HCT116 (cell line): ENCODE data around the gene BNC2. TPM values are rescaled to one million over a fixed set of nuclear protein-coding genes. Genes with fewer than 3 reads are reported as not detected.

Experiments
- ATAC-seq: fragments of 200-7000 bp; cut with Tn5 transposase; 2 replicates; pipeline ENCODE4 v1.9.1; 2020; ENCODE audit warnings: mild to moderate bottlenecking, moderate library complexity
- BruUV-seq: library from RNA; stranded (reverse); fragments of 400-500 nt; replicated peaks from 2 replicates; lab custom pipeline; 2021; lab: Mats Ljungman, UMichigan
- CTCF ChIA-PET: fragments of 300-600 bp; sonication (Branson Sonifier 250); formaldehyde crosslinking; loops from one replicate; lab custom pipeline; 2021; ENCODE audit warnings: antibody characterized with exemption; lab: Charles Lee
- POLR2A ChIA-PET: fragments of 300-600, 350-600 bp; sonication (Branson Sonifier 250); formaldehyde crosslinking; loops from one replicate; lab custom pipeline; 2021; ENCODE audit warnings: antibody characterized with exemption; lab: Charles Lee
- RAD21 ChIA-PET, 2 experiments: fragments of 300-600 bp; sonication (Branson Sonifier 250); formaldehyde crosslinking; loops; one replicate each; lab custom pipeline; 2023; ENCODE audit warnings: low total read pairs in 2 of 2; ENCODE audit not compliant: uncharacterized antibody in 2 of 2, unreplicated experiment in 2 of 2, low non-redundant PET in 1 of 2; lab: Charles Lee
- DNase-seq: peaks from one replicate; pipeline ENCODE4 v3.0.0-alpha.2; 2010; ENCODE audit warnings: low read depth, low spot score
- H2AFZ ChIP-seq: fragments of 200-600 bp; shearing (Covaris generic), sonication (generic); 2 replicates; pipeline ENCODE4 v1.6.1; 2017; ENCODE audit warnings: low read depth, mixed run types, mixed read lengths, antibody characterized with exemption, low read length; ENCODE audit not compliant: poor library complexity, severe bottlenecking
- H3K27ac ChIP-seq: 2 replicates; pipeline ENCODE4 v1.5.1; 2012; ENCODE audit warnings: low read depth, low read length
- H3K27me3 ChIP-seq: fragments of 200-600 bp; sonication (generic); 2 replicates; pipeline ENCODE4 v1.6.1; 2016; ENCODE audit warnings: mixed run types, low read length, mixed read lengths; ENCODE audit not compliant: insufficient read depth
- H3K36me3 ChIP-seq, 2 experiments: fragments of 200-500 bp in 1 of 2; fragments of 200-600 bp in 1 of 2; sonication (Bioruptor generic) in 1 of 2; sonication (generic) in 1 of 2; 2 replicates each; pipeline versions ENCODE4 v1.5.1 to v1.6.1; 2014 to 2016; ENCODE audit warnings: low read length in 2 of 2, inconsistent platforms in 1 of 2, mixed read lengths in 1 of 2, mixed run types in 1 of 2; ENCODE audit not compliant: insufficient read depth in 2 of 2, control insufficient read depth in 1 of 2
- H3K4me1 ChIP-seq, 2 experiments: fragments of 200-600 bp in 1 of 2; sonication (generic) in 1 of 2; 2 replicates each; pipeline versions ENCODE4 v1.5.1 to v1.6.1; 2012 to 2017; ENCODE audit warnings: low read length in 2 of 2, inconsistent platforms in 1 of 2, mild to moderate bottlenecking in 1 of 2, mixed read lengths in 1 of 2, mixed run types in 1 of 2, moderate library complexity in 1 of 2; ENCODE audit not compliant: insufficient read depth in 2 of 2, control insufficient read depth in 1 of 2
- H3K4me2 ChIP-seq: fragments of 200-600 bp; sonication (generic); 2 replicates; pipeline ENCODE4 v1.6.1; 2017; ENCODE audit warnings: mixed run types, low read length, mixed read lengths
- H3K4me3 ChIP-seq, 2 experiments: fragments of 200-600 bp in 1 of 2; sonication (generic) in 1 of 2; replicated peaks in 1 of 2; 2 replicates each; pipeline ENCODE4 v1.5.1; 2011 to 2016; ENCODE audit warnings: low read length in 2 of 2, control low read depth in 1 of 2, low read depth in 1 of 2, mild to moderate bottlenecking in 1 of 2, mixed read lengths in 1 of 2, mixed run types in 1 of 2
- H3K79me2 ChIP-seq: fragments of 200-600 bp; sonication (generic); 2 replicates; pipeline ENCODE4 v1.6.1; 2017; ENCODE audit warnings: mild to moderate bottlenecking, mixed run types, low read length, moderate library complexity, mixed read lengths; ENCODE audit not compliant: insufficient read depth
- H3K9ac ChIP-seq: fragments of 200-600 bp; sonication (generic); 2 replicates; pipeline ENCODE4 v1.6.1; 2016; ENCODE audit warnings: low read length, mixed read lengths
- H3K9me2 ChIP-seq: fragments of 200-600 bp; sonication (generic), shearing (Covaris generic); 2 replicates; pipeline ENCODE4 v1.6.1; 2017; ENCODE audit warnings: mixed run types, mild to moderate bottlenecking, moderate library complexity; ENCODE audit not compliant: insufficient read depth
- H3K9me3 ChIP-seq, 2 experiments: fragments of 200-500 bp in 1 of 2; fragments of 200-600 bp in 1 of 2; sonication (Bioruptor generic) in 1 of 2; sonication (generic) in 1 of 2; 2 replicates each; pipeline ENCODE4 v1.6.1; 2014 to 2017; ENCODE audit warnings: low read length in 2 of 2, mixed read lengths in 2 of 2, inconsistent platforms in 1 of 2, low read depth in 1 of 2, mild to moderate bottlenecking in 1 of 2, mixed run types in 1 of 2, moderate library complexity in 1 of 2; ENCODE audit not compliant: control insufficient read depth in 1 of 2, insufficient read depth in 1 of 2
- H4K20me1 ChIP-seq: fragments of 200-600 bp; sonication (generic), shearing (Covaris generic); 2 replicates; pipeline ENCODE4 v1.6.1; 2017; ENCODE audit warnings: mixed run types, mild to moderate bottlenecking, moderate library complexity; ENCODE audit not compliant: insufficient read depth
- CBX3 ChIP-seq: IDR thresholded peaks from 2 replicates; pipeline ENCODE4 v1.6.1; 2012; ENCODE audit warnings: low read depth
- EZH2 ChIP-seq: fragments of 200-600 bp; sonication (generic); IDR thresholded peaks from 2 replicates; pipeline ENCODE4 v1.6.1; 2017; ENCODE audit warnings: antibody characterized with exemption, mixed run types
- FOSL1 ChIP-seq: IDR thresholded peaks from 2 replicates; pipeline ENCODE4 v1.6.1; 2012; ENCODE audit warnings: low read depth
- POLR2A ChIP-seq: IDR thresholded peaks from 2 replicates; pipeline ENCODE4 v1.7.0; 2011; ENCODE audit warnings: borderline replicate concordance; ENCODE audit not compliant: insufficient read depth, insufficient read length; ENCODE audit errors: extremely low read depth
- REST ChIP-seq: IDR thresholded peaks from 2 replicates; pipeline ENCODE4 v1.6.1; 2012; ENCODE audit warnings: low read depth
- YY1 ChIP-seq: IDR thresholded peaks from 2 replicates; pipeline ENCODE4 v1.6.1; 2011; ENCODE audit warnings: low read length, low read depth, moderate library complexity, mild to moderate bottlenecking; ENCODE audit not compliant: insufficient replicate concordance; ENCODE audit errors: extremely low read depth
- intact Hi-C: fragments of 100-400 bp; cut with micrococcal nuclease; formaldehyde crosslinking; loops from 2 replicates; pipeline ENCODE4 v1.10.0; 2022
- total RNA-seq: library from RNA; stranded (reverse); gene quantifications from one replicate; pipeline ENCODE4 v1.2.1, GENCODE V29; 2021; ENCODE audit not compliant: unreplicated experiment
- TF ChIP-seq, protein P1 (sequence below): IDR thresholded peaks from 2 replicates; pipeline ENCODE4 v1.6.1; 2011; ENCODE audit warnings: mild to moderate bottlenecking, low read length, moderate library complexity; ENCODE audit not compliant: insufficient replicate concordance; ENCODE audit errors: extremely low read depth
- TF ChIP-seq, protein P2 (sequence below): IDR thresholded peaks from 2 replicates; pipeline ENCODE4 v1.6.1; 2012

Gene BNC2
- total RNA-seq, 1 experiment from 2014 or later = 0.37 TPM

GRCh38 chr9:16364347-16364746 lies 506.1 kb downstream of the BNC2 start:
- Histone ChIP-seq H3K79me2 (no peaks in the 10 kb centered on the region), H3K4me3 (no peak overlapping the region), H3K4me2 (no peak overlapping the region), H3K36me3 (no peaks in the 10 kb centered on the region), H3K27me3 (no peaks in the 10 kb centered on the region), H3K9me3 (no peaks in the 10 kb centered on the region; a peak in 1 of 4 replicates), H3K9ac (no peak overlapping the region), H4K20me1 (no peaks in the 10 kb centered on the region), H2AFZ (no peak overlapping the region), H3K9me2 (no peaks in the 10 kb centered on the region), H3K4me1 (no peaks in the 10 kb centered on the region), H3K27ac (no peak overlapping the region)
- TF ChIP-seq REST = no peak
- no peak for TF ChIP-seq FOSL1
- no peak for TF ChIP-seq YY1
- no peak for TF ChIP-seq CBX3
- TF ChIP-seq, protein P1, sequence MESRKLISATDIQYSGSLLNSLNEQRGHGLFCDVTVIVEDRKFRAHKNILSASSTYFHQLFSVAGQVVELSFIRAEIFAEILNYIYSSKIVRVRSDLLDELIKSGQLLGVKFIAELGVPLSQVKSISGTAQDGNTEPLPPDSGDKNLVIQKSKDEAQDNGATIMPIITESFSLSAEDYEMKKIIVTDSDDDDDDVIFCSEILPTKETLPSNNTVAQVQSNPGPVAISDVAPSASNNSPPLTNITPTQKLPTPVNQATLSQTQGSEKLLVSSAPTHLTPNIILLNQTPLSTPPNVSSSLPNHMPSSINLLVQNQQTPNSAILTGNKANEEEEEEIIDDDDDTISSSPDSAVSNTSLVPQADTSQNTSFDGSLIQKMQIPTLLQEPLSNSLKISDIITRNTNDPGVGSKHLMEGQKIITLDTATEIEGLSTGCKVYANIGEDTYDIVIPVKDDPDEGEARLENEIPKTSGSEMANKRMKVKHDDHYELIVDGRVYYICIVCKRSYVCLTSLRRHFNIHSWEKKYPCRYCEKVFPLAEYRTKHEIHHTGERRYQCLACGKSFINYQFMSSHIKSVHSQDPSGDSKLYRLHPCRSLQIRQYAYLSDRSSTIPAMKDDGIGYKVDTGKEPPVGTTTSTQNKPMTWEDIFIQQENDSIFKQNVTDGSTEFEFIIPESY = no peak
- TF ChIP-seq, protein P2, sequence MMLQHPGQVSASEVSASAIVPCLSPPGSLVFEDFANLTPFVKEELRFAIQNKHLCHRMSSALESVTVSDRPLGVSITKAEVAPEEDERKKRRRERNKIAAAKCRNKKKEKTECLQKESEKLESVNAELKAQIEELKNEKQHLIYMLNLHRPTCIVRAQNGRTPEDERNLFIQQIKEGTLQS = no peak
- TF ChIP-seq POLR2A = no peak
- TF ChIP-seq EZH2 = no peak
- RAD21 ChIA-PET = no interaction called here
- intact Hi-C loops = no loop called here
- CTCF ChIA-PET = no interaction called here
- POLR2A ChIA-PET = no interaction called here
- BruUV-seq = no TSS peak
- no peak for DNase-seq
- ATAC-seq = no peak
